Right lobe of liver (tissue), 4 donors: ENCODE data around the gene EDA.

ENCODE experiments used
- CTCF ChIP-seq, 4 donors: fragments of 200-600 bp in 3 of 4; fragments of 450-650 bp in 1 of 4; IDR thresholded peaks; one replicate each; pipeline versions ENCODE4 v1.5.1 to v1.8.0; 2016 to 2022; ENCODE audit warnings: antibody characterized with exemption in 4 of 4, mild to moderate bottlenecking in 2 of 4
- POLR2A ChIP-seq: fragments of 450-650 bp; IDR thresholded peaks from one replicate; pipeline ENCODE4 v1.6.1; 2017; ENCODE audit warnings: antibody characterized with exemption, mild to moderate bottlenecking
- donor health status: DM: no; HTN: no; CAD: no.
- donor health status: DM: no; HTN: no; CAD: no.
- donor health status: DM: no; HTN: yes; CAD: no.

DNA sequence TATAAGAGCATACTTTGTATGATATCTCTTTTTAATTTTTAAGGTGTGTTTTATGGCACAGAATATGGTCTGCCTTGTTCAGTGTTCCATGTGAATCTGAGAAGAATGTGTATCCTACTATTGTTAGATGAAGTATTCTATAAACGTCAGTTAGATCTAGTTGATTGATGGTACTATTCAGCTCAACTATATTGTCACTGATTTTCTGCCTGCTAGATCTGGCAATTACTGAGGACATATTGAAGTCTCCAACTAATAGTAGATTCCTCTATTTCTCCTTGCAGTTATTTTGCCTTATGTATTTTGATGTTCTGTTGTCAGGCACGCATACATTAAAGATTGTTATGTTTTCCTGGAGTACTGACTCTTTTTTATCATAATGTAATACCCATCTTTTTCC, 394.1 kb downstream of the EDA start:
- TF ChIP-seq CTCF (IDR thresholded peaks at IDR 0.05) = no peak
- TF ChIP-seq POLR2A = no peak
